Endodermal cell (in vitro differentiated cells): ENCODE measurements around the gene LYSMD4. TPM values are rescaled to one million over a fixed set of nuclear protein-coding genes. Genes with fewer than 3 reads are reported as not detected.

Experiments
- DNase-seq: peaks from one replicate; pipeline ENCODE4 v3.0.0-alpha.2; 2017
- H3K27ac ChIP-seq: 2 replicates; pipeline ENCODE4 v1.5.1; 2013; ENCODE audit warnings: mild to moderate bottlenecking, low read depth, low read length, moderate library complexity
- H3K27me3 ChIP-seq: 2 replicates; pipeline ENCODE4 v1.6.1; 2013; ENCODE audit warnings: mild to moderate bottlenecking, low read length, moderate library complexity; ENCODE audit not compliant: insufficient read depth, control insufficient read depth, poor library complexity, severe bottlenecking
- H3K36me3 ChIP-seq: 2 replicates; pipeline ENCODE4 v1.7.0; 2013; ENCODE audit warnings: mild to moderate bottlenecking, low read length, moderate library complexity; ENCODE audit not compliant: control insufficient read depth, insufficient read depth
- H3K4me1 ChIP-seq: one replicate; pipeline ENCODE4 v1.7.0; 2013; ENCODE audit warnings: low read length; ENCODE audit not compliant: control insufficient read depth, insufficient read depth
- H3K4me3 ChIP-seq: 2 replicates; pipeline ENCODE4 v1.5.1; 2013; ENCODE audit warnings: mild to moderate bottlenecking, low read length, moderate library complexity
- H3K9ac ChIP-seq: 2 replicates; pipeline ENCODE4 v1.6.1; 2013; ENCODE audit warnings: mild to moderate bottlenecking, low read length, moderate library complexity; ENCODE audit not compliant: poor library complexity, severe bottlenecking; ENCODE audit errors: extremely low read depth
- H3K9me3 ChIP-seq: 2 replicates; pipeline ENCODE4 v1.6.1; 2013; ENCODE audit warnings: mild to moderate bottlenecking, low read length, moderate library complexity; ENCODE audit not compliant: control insufficient read depth
- H3K27ac Mint-ChIP-seq: 2 replicates; pipeline ENCODE4 v1.8.0; 2020; ENCODE audit warnings: mixed read lengths
- H3K27me3 Mint-ChIP-seq: 2 replicates; pipeline ENCODE4 v1.8.0; 2021; ENCODE audit warnings: mild to moderate bottlenecking, mixed read lengths; ENCODE audit not compliant: insufficient read depth
- H3K36me3 Mint-ChIP-seq: 2 replicates; pipeline ENCODE4 v1.8.0; 2020; ENCODE audit warnings: low read depth, mixed read lengths
- H3K4me1 Mint-ChIP-seq: 2 replicates; pipeline ENCODE4 v1.8.0; 2020; ENCODE audit warnings: mixed read lengths
- H3K4me3 Mint-ChIP-seq: 2 replicates; pipeline ENCODE4 v1.8.0; 2020; ENCODE audit warnings: mild to moderate bottlenecking, moderate library complexity, mixed read lengths
- H3K9me3 Mint-ChIP-seq: 2 replicates; pipeline ENCODE4 v1.8.0; 2020; ENCODE audit warnings: mild to moderate bottlenecking, mixed read lengths
- WGBS, 2 experiments: methylation state at CpG; one replicate each; pipeline versions ENCODE4 v1.1.5 to v1.1.7; 2013; ENCODE audit warnings: missing lambda C conversion rate in 2 of 2, mixed read lengths in 1 of 2; ENCODE audit not compliant: insufficient coverage in 1 of 2, insufficient read length in 1 of 2; 5-methylcytosine and 5-hydroxymethylcytosine counted together
- total RNA-seq, 2 donors: library from RNA; stranded (reverse); fragmentation: NEBNext Ultra II Directional in 1 of 2; extraction: Animal tissue kit (Norgen Biotek cat#: 25700) in 1 of 2; gene quantifications; 2 replicates in 1 of 2; 3 replicates in 1 of 2; pipeline ENCODE4 v1.2.1, GENCODE V29; 2021
- TF ChIP-seq, protein P1 (sequence below): fragments of 200-600 bp; sonication (generic); conservative IDR thresholded peaks from 2 replicates; pipeline ENCODE4 v1.5.0; 2021; ENCODE audit warnings: antibody characterized with exemption, mild to moderate bottlenecking

Gene LYSMD4
- total RNA-seq, 2 donors from 2014 or later: 8.9 to 12.6 TPM

DNA sequence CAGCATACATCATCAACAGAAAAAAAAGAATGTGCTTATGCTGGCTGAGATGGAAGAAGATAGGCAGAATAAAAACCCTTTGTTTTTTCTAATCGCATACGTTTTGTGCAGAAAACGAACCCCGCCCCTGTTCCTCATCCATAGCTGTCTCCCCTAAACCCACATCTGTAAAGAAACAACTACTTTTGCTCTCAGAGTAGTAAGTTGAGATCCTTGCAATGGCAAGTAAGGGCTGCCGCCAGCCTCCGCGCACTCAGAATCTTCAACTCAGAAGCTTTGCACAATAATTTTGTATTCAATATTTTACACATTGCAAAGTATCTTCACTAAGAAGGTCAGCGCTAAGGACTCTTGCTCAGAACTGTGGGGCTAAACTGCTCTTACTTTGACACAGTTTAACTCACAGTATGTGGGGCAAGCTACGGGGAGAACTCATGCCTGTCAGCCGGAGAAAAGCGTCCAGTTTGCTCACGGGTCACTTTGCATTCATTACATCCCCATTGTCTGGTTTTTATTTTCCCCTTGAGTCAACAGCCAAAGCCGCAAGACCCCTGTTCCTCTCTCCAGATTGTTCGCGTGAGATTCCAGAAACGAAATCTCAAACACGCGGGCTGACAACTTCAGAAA, 1.0 kb downstream of the LYSMD4 start:
- TF ChIP-seq, protein P1, sequence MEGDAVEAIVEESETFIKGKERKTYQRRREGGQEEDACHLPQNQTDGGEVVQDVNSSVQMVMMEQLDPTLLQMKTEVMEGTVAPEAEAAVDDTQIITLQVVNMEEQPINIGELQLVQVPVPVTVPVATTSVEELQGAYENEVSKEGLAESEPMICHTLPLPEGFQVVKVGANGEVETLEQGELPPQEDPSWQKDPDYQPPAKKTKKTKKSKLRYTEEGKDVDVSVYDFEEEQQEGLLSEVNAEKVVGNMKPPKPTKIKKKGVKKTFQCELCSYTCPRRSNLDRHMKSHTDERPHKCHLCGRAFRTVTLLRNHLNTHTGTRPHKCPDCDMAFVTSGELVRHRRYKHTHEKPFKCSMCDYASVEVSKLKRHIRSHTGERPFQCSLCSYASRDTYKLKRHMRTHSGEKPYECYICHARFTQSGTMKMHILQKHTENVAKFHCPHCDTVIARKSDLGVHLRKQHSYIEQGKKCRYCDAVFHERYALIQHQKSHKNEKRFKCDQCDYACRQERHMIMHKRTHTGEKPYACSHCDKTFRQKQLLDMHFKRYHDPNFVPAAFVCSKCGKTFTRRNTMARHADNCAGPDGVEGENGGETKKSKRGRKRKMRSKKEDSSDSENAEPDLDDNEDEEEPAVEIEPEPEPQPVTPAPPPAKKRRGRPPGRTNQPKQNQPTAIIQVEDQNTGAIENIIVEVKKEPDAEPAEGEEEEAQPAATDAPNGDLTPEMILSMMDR: no peak
- Histone ChIP-seq H3K27ac (no peak overlapping the region), H3K9me3 (no peaks in the 10 kb centered on the region), H3K4me1 (peaks cover 7% of the 10 kb centered on the region), H3K36me3 (peaks cover 11% of the 10 kb centered on the region), H3K9ac (peak overlapping the region; percentile 13), H3K4me3 (peak overlapping the region; percentile 83), H3K27me3 (peaks cover 21% of the 10 kb centered on the region)
- 28 to 32% methylated on average over 18 of the region's 18 CpGs for WGBS, 2 experiments
- Mint-ChIP-seq H3K36me3 (peaks cover 19% of the 10 kb centered on the region), H3K27me3 (peaks cover 30% of the 10 kb centered on the region), H3K27ac (no peak overlapping the region), H3K4me1 (peaks cover 23% of the 10 kb centered on the region), H3K4me3 (peak overlapping the region; percentile 70), H3K9me3 (no peaks in the 10 kb centered on the region)
- DNase-seq: no peak

DNA sequence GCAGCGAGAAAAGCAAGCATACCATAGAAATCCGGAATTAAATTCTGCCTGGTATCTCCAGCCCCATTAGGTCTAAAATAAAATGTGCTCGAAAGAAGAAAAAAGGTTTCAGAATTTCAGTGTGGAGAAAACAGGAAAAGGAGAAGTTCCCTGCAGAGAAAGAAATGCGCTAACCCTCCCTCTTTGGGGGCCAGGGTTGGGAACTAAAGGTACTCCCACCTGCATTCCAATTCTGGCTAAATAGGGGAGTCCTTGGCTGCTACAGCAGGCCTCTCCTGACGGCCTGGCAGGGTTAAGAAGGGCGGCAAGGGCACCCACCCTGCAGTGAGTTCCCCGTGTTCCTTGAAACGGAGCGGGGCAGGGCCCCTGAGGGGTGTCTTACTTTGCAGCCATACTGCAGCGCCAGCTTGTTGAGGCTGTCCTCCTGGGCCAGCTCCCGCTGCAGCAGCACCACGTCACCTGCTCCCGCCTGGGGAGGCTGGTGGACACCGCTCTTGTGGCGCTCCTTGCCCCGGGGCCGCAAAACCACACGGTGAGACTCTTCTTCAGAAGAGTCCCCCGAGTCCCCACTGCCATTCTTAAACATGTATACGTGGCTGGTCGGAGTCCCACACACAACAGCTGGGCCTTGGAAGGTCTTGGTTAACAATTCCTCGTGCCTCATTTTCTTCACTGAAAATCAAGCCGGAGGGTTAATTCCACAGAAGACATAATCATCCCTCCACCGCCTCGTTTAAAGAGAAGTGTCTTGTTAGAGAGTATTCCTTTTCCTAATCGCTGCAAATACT, 1.7 kb downstream of the LYSMD4 start:
- no peaks in the 10 kb centered on the region for H3K9me3 Mint-ChIP-seq
- no peak overlapping the region for H3K9ac ChIP-seq
- peaks cover 19% of the 10 kb centered on the region for H3K27me3 ChIP-seq
- no peaks in the 10 kb centered on the region for H3K9me3 ChIP-seq
- TF ChIP-seq, protein P1: no peak
- H3K36me3 Mint-ChIP-seq: peaks cover 23% of the 10 kb centered on the region
- H3K27me3 Mint-ChIP-seq: peaks cover 23% of the 10 kb centered on the region
- peak overlapping the region; percentile 70 for H3K4me3 Mint-ChIP-seq
- peaks cover 11% of the 10 kb centered on the region for H3K36me3 ChIP-seq
- H3K4me1 Mint-ChIP-seq: peaks cover 23% of the 10 kb centered on the region
- H3K27ac Mint-ChIP-seq: no peak overlapping the region
- WGBS, 2 experiments: 46 to 51% methylated on average over 18 to 23 of the region's 26 CpGs
- H3K4me1 ChIP-seq: peaks cover 7% of the 10 kb centered on the region
- H3K27ac ChIP-seq: no peak overlapping the region
- peak; percentile 77 for DNase-seq
- peak overlapping the region; percentile 83 for H3K4me3 ChIP-seq

- peaks cover 15% of the 10 kb centered on the region for H3K9me3 Mint-ChIP-seq
- Histone ChIP-seq H3K27ac (no peak overlapping the region), H3K9ac (no peak overlapping the region), H3K4me1 (peaks cover 5% of the 10 kb centered on the region), H3K4me3 (no peak overlapping the region), H3K36me3 (peaks cover 11% of the 10 kb centered on the region), H3K9me3 (peaks cover 10% of the 10 kb centered on the region), H3K27me3 (peaks cover 19% of the 10 kb centered on the region)
- H3K36me3 Mint-ChIP-seq: peaks cover 36% of the 10 kb centered on the region
- no peak overlapping the region for H3K27ac Mint-ChIP-seq
- H3K4me3 Mint-ChIP-seq: no peak overlapping the region
- peaks cover 23% of the 10 kb centered on the region for H3K4me1 Mint-ChIP-seq
- peak; percentile 79 for DNase-seq
- 89 to 90% methylated on average over 2 to 3 of the region's 3 CpGs for WGBS, 2 experiments
- TF ChIP-seq, protein P1: peak; percentile 73
- peaks cover 12% of the 10 kb centered on the region for H3K27me3 Mint-ChIP-seq
Observed at GRCh38 chr15:99729920-99730319, 3.3 kb downstream of the LYSMD4 start.
